ENCODE measurements around the gene SLC25A21.

GRCh38 chr14:36720657-36721056, 451.7 kb downstream of the SLC25A21 start:
- no peak for TF ChIP-seq CTCF (IDR thresholded peaks at IDR 0.05; ENCODE audit: insufficient read depth, low read length, poor library complexity, severe bottlenecking)
- TF ChIP-seq EZH2phosphoT487 (conservative IDR thresholded peaks at IDR 0.05; ENCODE audit: low read length), result no peak

Data from SU-DHL-6 (cell line).